ENCODE results near the gene ADAM15. TPM values are rescaled to one million over a fixed set of nuclear protein-coding genes. Genes with fewer than 3 reads are reported as not detected.

ADAM15 gene
- polyA plus RNA-seq, 10 donors: 50.0 to 81.4 (median 59.9) TPM

DNA sequence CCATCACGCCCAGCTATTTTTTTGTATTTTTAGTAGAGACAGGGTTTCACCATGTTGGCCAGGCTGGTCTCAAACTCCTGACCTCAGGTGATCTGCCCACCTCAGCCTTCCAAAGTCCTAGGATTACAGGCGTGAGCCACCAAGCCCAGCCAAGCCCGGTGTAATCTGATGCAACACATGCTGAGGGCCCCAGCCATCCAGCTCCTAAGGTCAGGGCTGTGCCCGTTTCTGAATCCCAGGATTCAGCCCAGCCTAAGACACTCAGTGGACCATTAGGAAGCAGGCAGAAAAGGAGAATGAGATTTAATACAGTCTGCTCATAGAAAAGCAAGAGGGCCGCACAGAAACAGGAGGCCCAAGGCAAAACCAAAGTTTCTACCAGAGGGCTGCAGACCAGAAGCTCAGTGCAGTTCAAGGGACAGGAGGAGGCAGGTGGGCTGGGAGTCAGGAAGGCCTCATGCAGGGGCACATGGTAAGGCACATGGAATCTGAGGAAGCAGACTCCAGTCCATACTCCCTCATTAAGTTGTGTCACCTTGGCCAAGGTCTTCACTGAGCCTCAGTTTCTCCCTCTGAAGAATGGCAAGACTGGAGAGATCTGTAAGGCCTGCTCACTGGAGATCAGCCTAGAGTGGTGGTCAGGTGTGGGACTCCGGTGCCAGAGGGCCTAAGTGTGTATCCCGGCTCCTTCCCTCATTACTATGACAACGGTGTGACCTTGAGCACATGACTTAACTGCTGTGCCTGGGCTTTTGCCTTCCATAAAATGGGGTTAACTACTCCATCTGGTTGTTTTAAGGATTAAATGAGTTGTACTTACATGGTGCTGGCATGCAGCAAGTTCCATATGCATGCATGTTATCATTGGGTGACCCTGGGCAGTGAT, 2.4 kb upstream of the ADAM15 start:
- no peak for DNase-seq

DNA sequence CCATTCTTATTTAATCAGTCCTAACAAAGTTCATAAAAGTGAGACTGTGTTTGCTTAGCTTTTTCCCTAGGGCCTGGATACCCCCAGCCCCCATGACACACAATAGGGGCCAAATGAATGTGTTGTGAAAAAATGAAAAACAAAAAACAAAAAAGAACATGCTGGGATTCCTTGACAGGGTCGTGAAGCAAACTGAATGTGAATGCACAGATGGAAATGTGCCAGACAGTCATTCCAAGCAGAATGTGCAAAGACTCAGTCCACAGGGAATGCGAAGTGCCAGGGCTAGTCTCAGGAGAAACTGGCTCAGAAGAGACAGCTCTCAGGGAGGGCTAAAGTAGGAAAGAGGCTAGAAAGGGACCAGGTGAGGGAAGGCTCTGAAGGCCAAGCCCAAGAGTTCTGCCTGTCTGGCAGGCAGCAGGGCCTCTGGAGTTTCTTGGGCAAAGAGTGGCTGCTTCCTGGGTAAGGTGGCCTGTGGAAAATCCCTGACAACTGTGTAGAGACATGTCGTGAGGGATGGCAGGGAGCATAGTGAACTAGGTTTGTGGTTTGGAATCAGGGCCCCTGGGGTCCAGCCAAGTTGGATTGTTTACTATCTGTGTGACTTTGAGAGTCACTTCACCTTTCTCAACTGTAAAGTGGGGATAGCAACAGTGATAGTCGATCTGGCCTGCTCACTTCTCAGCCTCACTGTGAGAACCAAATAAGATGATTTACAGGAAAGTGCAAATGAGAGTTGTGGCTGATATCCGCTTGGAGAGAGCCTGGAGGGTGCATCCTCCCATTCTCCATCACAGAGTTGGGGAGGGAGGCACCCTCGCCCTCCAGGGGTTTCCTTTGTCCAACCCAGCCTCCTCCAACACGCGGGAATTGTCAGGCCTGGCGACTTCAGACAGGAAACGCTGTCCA, 1.2 kb upstream of the ADAM15 start:
- DNase-seq: no peak

DNA sequence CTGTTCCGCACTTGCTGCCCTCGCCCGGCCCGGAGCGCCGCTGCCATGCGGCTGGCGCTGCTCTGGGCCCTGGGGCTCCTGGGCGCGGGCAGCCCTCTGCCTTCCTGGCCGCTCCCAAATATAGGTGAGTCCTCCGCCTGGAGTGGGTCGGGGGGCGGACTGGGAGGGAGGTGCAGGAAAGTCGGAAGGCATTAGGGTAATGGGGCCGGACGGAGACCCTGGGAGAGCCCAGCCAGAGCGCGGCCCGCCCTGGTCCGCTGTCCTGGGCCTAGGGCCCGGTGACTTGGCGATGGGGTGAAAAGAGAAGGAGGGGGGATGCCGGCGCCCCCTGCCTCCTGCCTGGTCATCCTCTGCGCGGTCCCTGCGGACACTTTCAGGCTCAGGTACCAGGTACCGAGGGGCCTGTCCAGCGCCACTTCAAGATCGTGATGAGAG, 243 bp downstream of the ADAM15 start:
- DNase-seq: no peak

DNA sequence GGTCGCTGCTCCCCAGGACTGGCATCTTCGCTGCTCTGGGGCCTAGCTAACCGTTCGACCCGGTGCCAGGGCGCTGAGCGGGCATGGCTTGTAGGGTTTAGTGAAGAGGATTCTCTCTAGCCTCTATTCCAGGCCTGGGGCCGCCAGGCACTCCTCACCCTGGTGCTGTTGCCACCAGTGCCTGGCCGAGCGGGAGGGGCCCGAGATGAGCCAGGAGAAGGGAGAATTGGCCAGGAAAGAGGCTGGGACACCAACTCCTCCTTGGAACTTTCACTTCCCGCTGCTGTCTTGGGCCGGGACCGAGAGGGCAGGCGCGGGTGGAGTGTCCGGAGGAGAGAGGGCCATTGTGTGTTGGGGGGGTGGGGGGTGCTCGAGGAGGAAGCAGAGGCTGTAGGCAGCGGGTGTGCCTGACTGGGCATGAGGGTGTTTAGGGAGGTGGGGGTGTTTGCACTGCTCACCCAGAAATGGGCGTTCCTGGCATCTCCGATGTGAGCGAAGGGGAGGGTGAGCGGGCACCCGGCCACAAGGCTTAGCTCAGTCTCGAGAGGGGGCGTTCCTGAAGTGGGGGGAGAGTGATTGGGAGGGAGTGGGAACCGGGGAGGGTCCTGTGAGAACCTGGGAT, 772 bp downstream of the ADAM15 start:
- peak in 1 of 3 donors; percentile 70 for DNase-seq

GRCh38 chr1:155052439-155053395, 1.6 kb downstream of the ADAM15 start:
- peak in 1 of 3 donors; percentile 26 for DNase-seq

GRCh38 chr1:155053531-155054105, 2.5 kb downstream of the ADAM15 start:
- DNase-seq: no peak

DNA sequence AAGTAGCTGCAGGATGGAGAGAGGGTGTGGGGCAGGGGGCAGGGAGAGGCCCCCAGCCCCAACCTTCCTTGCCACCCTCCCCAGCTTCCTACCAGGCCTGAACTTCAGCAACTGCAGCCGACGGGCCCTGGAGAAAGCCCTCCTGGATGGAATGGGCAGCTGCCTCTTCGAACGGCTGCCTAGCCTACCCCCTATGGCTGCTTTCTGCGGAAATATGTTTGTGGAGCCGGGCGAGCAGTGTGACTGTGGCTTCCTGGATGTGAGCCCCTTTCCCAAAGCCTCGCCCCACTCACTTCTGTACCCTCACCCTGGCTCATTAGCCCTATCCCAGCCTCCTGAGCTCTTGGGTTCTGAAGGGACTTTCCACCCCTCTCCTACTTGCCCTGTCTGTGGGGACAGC, 6.0 kb downstream of the ADAM15 start:
- no peak for DNase-seq

DNA sequence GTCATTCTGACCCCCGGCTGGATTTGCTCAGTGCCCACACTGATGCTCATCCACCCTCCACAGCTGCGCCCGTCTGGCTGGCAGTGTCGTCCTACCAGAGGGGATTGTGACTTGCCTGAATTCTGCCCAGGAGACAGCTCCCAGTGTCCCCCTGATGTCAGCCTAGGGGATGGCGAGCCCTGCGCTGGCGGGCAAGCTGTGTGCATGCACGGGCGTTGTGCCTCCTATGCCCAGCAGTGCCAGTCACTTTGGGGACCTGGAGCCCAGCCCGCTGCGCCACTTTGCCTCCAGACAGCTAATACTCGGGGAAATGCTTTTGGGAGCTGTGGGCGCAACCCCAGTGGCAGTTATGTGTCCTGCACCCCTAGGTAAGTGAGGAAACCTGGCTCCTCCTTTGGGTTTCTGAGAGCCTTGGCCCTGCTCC, 6.7 kb downstream of the ADAM15 start:
- no peak for DNase-seq

- no peak for DNase-seq
Measured at GRCh38 chr1:155060736-155061135, 9.6 kb downstream of the ADAM15 start.

DNA sequence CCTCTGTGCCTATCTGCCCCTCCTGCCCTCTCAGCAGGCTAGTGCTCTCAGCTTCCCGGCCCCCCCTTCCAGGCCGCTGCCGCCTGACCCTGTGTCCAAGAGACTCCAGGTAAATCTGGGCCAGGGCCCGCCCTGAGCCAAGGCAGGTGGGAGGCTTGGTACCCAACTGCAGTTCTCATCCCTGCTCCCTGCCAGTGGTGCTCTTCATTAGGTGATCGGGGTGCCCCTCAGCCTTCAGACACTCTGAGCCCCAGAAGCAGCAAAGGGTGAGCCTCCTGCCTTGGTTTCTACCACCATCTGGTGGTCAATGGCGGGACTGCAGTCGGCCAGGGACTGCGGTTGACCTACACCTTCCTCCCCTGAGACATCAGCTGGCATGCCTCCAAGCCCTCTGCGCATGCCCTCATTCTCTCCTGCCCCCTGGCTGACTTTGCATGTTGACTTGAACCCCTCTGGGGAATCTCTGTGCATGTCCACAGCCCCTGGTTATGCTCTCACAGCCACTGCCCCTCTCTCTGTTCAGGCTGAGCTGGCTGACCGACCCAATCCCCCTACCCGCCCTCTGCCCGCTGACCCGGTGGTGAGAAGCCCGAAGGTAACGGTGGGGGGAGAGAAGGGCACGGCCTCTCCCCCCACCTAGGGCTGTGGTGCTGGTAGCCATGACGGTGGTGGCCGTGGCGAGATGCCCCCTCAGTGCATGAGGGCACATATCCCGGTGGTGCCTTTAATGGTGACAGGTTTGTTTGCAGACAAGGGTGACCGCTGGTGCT, 10.4 kb downstream of the ADAM15 start:
- peak; percentile 73 to 91 (median 87) for DNase-seq

GRCh38 chr1:155062151-155062686, 11.1 kb downstream of the ADAM15 start:
- DNase-seq: peak in 1 of 3 donors; percentile 32

GRCh38 chr1:155062702-155063411, 11.7 kb downstream of the ADAM15 start:
- DNase-seq: peak in 1 of 3 donors; percentile 81

- DNase-seq: peak; percentile 81 to 95 (median 89)
Measured at GRCh38 chr1:155063550-155064110, 12.5 kb downstream of the ADAM15 start, which contains the start of gene EFNA4. Gene EFNA4, plus strand, starts transcription at chr1:155063740. Its CDS starts 84 bp downstream, at chr1:155063824.

- peak in 1 of 3 donors; percentile 63 for DNase-seq
Measured at GRCh38 chr1:155064111-155064831, 13.2 kb downstream of the ADAM15 start.

GRCh38 chr1:155064832-155065429, 13.8 kb downstream of the ADAM15 start:
- DNase-seq: no peak

DNA sequence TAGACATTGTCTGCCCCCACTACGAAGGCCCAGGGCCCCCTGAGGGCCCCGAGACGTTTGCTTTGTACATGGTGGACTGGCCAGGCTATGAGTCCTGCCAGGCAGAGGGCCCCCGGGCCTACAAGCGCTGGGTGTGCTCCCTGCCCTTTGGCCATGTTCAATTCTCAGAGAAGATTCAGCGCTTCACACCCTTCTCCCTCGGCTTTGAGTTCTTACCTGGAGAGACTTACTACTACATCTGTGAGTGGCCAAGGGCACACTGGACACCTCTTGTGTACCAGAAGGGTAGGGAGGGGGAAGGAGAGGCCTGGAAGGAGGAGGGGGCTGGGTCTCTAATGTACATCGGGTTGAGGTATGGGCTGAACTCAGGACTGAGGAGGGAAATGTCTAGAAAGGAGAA, 15.7 kb downstream of the ADAM15 start:
- no peak for DNase-seq

GRCh38 chr1:155068599-155068998, 17.5 kb downstream of the ADAM15 start:
- DNase-seq: no peak
